ENCODE measurements around the gene KIFAP3.
"Not testable (repeated sequence)": the region's sequence is repeated elsewhere in the genome, so short reads cannot be mapped to it uniquely, and the experiment has no call there.

The KIFAP3 gene

GRCh38 chr1:169892176-169892926, 182.1 kb downstream of the KIFAP3 start:
- no peak for DNase-seq (ENCODE audit: low read depth in 1 of 2, low spot score in 1 of 2)

GRCh38 chr1:169891539-169891885, 183.0 kb downstream of the KIFAP3 start:
- no peak for DNase-seq (ENCODE audit: low read depth in 1 of 2, low spot score in 1 of 2)

- no peak for DNase-seq (ENCODE audit: low read depth in 1 of 2, low spot score in 1 of 2)
These were observed 183.5 kb downstream of the KIFAP3 start for GRCh38 chr1:169890761-169891538.

GRCh38 chr1:169889871-169890270, 184.6 kb downstream of the KIFAP3 start:
- DNase-seq (ENCODE audit: low read depth in 1 of 2, low spot score in 1 of 2): no peak

- no peak for DNase-seq (ENCODE audit: low read depth in 1 of 2, low spot score in 1 of 2)
These were observed 187.6 kb downstream of the KIFAP3 start for GRCh38 chr1:169886931-169887330.

GRCh38 chr1:169886422-169886821, 188.1 kb downstream of the KIFAP3 start:
- no peak for DNase-seq (ENCODE audit: low read depth in 1 of 2, low spot score in 1 of 2)

GRCh38 chr1:169885207-169885606, 189.3 kb downstream of the KIFAP3 start:
- no peak for DNase-seq (ENCODE audit: low read depth in 1 of 2, low spot score in 1 of 2)

GRCh38 chr1:169884634-169885033, 189.9 kb downstream of the KIFAP3 start:
- DNase-seq (ENCODE audit: low read depth in 1 of 2, low spot score in 1 of 2): no peak

- DNase-seq (ENCODE audit: low read depth in 1 of 2, low spot score in 1 of 2): no peak
These were observed 192.4 kb downstream of the KIFAP3 start for GRCh38 chr1:169882039-169882511.

- no peak for DNase-seq (ENCODE audit: low read depth in 1 of 2, low spot score in 1 of 2)
These were observed 195.3 kb downstream of the KIFAP3 start for GRCh38 chr1:169879034-169879840.

- no peak for DNase-seq (ENCODE audit: low read depth in 1 of 2, low spot score in 1 of 2)
These were observed 196.0 kb downstream of the KIFAP3 start for GRCh38 chr1:169878498-169878897.

GRCh38 chr1:169877800-169878491, 196.5 kb downstream of the KIFAP3 start:
- DNase-seq (ENCODE audit: low read depth in 1 of 2, low spot score in 1 of 2): no peak

GRCh38 chr1:169874229-169874628, 200.3 kb downstream of the KIFAP3 start:
- no peak for DNase-seq (ENCODE audit: low read depth in 1 of 2, low spot score in 1 of 2)

- DNase-seq (ENCODE audit: low read depth in 1 of 2, low spot score in 1 of 2): no peak
These were observed 200.8 kb downstream of the KIFAP3 start for GRCh38 chr1:169873582-169874199.

GRCh38 chr1:169872906-169873305, 201.6 kb downstream of the KIFAP3 start:
- DNase-seq (ENCODE audit: low read depth in 1 of 2, low spot score in 1 of 2): no peak

GRCh38 chr1:169871988-169872387, 202.5 kb downstream of the KIFAP3 start:
- DNase-seq (ENCODE audit: low read depth in 1 of 2, low spot score in 1 of 2): not testable (repeated sequence)
